ENCODE results near the gene BACH1.
"Not testable (repeated sequence)": the region's sequence is repeated elsewhere in the genome, so short reads cannot be mapped to it uniquely, and the experiment has no call there.

BACH1 gene

DNA sequence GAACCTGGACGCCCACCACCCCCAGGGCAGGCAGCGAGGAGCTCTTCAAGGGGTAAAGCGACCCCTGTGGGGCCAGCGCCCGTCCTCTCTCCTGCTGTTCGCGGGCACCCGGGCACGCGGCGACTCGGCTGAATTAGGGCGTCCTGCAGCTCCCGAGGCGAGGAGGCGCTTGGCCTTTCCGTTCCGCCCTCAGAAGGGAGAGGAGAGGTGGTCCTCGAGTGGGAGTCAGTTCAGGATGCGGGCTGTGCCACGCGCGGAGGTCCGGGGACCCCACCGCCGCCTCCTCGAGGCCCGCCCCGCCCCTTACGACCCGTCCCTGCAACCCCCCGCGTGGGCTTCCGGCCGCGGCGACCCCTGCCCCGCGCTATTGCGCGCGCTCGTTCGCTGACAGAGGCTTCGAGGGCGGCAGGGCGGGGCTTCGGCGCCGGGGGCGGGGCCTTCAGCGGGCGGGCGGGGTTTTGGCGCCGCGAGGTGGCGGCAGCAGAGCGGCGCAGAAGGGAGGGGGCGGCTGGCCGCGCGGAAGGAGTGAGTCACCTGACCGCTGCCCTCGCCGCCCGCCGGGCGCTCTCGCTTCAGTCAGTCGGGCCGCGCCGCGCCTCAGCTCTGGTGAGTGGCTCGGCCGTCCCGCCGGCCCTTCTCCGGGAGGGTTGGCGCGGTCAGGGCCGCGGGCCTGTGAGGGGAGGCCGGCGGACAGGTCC lies at the start of gene BACH1:
Gene BACH1, plus strand, starts transcription at position 575 of the 698 bp plus-strand sequence. CDS start 22,359 bp downstream, outside the sequence.
- DNase-seq: peak; percentile 89

DNA sequence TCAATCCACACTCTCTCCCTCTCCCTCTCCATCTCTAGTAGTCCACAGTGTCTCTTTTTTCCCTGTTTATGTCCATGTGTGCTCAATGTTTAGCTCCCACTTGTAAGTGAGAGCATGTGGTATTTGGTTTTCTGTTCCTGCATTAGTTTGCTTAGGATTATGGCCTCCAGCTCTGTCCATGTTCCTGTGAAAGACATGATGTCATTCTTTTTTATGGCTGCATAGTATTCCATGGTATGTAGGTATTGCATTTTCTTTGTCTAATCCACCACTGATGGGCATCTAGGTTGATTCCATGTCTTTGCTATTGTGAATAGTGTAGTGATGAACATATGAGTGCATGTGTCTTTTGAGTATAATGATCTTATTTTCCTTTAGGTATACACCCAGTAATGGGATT lies 49.4 kb upstream of the BACH1 start:
- not testable (repeated sequence) for DNase-seq

DNA sequence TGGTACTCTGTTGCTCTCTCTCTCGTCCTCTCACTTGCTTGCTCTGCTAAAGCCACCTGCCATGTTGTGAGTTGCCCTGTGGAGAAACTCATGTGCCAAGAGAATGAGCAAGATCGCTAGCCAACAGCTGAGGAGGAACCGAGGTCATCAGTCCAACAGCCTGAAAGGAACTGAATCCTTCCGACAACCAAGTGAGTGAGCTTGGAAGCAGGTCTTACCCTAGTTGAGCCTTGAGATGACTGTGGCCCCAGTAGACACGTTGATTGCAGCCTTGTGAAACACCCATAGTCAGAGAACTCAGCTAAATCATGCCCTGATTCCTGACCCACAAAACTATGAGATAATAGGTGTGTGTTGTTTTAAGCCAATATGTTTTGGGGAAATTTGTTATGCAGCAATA lies 48.1 kb upstream of the BACH1 start:
- no peak for DNase-seq

DNA sequence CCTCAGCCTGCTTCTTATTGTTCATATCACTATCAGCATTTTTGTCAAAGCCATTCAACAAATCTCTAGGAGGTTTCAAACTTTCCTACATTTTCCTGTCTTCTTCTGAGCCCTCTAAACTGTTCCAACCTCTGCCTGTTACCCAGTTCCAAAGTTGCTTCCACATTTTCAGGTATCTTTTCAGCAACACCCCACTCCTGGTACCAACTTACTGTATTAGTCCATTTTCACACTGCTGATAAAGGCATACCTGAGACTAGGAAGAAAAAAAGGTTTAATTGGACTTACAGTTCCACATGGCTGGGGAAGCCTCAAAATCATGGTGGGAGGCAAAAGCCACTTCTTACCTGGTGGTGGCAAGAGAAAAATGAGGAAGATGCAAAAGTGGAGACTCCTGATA lies 44.9 kb upstream of the BACH1 start:
- DNase-seq: not testable (repeated sequence)

DNA sequence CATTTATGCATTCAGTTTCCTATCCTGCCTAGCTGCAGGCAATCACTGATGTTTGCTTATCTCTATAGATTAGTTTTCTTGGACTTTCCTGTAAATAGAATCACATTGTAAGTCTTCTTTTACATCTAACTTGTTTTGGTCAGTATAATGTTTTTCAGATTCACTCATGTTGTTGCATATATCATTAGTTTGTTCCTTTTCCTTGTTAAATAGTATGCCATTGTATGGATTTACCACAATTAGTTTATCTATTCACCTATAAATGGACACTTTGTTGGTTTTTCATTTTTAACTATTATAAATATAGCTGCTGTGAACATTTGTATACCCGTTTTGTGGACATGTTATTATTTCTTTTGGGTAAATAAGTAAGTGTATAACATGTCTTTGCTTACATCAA lies 44.2 kb upstream of the BACH1 start:
- DNase-seq: no peak

DNA sequence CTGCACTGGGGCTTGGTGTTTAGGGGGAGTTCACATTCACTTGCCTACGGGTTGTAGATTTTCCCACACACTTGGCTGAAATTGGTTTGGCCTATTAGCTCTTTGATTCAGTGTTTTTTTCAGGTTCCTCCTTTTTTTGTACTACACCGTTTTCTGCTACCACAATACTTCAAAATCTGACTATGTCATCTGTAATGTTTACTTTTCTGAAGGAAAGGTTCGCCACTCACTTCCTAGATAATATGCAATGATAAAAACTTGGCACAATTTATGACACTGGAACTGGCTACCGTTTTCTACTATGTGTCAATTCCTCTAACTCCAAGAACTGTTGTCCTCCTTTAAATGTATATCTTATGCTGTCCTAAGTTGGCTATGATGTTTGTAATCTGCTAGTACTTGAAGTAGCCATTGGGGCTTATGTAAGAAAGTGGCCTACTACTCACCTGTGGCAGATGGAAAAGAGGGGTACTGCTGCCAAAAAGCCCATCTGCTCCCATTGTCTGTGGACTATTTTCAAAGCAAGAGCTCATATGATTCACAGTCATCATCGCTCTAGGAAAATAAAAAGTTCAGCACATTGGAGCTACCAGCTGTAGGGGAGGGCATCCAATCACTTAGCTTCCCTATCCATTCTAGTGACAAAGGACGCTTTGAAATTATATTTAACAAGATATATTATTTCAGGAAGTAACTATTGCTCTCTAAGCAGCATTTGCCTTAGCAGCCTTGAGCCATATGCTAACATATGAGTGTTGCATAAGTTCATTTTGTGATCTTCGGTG lies 42.4 kb upstream of the BACH1 start:
- no peak for DNase-seq

DNA sequence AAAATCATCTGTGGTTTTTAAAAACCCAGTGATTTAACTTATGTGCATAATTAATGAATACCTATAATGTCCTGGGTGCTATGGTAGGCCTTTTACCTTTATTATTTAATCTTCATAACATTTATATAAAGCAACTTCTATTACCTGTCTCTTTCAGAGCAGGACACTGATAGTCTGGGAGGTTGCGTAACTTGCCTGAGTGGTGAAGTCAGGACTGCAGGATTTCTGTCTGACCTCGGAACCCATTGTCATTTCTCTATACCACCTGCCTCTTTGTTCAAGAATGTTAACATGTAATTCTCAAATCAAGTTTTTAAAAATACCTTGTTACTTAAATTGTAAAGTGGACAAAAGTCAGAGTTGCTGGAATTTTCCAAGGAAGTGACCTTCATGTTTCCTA lies 41.0 kb upstream of the BACH1 start:
- no peak for DNase-seq

DNA sequence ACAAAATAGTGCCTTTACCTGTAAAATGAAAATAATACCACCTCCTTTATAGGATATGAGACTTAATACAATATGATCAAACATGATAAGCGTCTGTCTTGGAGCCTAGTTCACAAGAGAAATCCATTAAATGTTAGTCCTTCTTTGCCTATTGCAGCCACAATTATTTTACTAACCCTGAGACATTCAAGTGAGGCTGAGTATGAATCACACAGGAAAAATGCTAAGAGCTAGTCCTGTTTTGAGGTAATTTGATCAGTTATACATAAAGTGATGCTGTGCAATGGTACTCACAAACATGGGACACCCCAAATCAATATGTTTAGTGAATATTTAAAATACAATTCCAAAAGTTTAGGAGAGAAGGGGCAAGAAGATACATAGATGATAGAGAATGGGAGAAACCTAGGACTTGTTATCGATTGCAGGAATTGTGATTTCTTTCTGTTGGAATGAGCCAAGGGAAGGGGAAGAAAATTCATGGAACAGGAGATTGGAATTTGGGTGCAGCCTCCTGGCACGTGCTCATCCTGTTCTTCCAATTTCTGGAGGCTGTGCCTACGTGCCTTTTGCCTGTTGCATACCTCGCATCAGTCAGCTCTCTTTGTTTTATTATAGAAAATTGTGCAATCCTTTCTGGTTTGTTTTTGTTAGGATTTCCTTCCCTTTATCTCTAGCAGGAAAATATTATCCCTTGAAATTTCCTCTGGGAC lies 39.9 kb upstream of the BACH1 start:
- no peak for DNase-seq

DNA sequence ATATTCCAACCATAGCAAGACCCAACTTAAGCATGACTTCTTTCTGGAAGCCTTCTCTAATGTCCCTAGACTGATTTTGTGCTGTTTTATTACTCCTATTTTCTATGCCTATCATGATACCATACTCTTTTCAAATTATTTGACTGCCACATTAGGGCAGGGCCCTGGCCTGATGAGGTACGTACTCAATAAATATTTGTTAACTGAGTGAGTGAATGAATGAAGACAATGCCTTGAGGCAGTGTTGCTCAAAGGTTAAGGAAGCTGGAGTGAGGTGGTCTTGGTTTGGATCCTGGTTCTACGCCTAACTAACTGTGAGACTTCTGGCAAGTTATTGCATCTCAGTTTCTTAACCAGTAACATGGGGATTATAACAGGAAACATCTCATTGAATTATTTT lies 38.3 kb upstream of the BACH1 start:
- DNase-seq: no peak

DNA sequence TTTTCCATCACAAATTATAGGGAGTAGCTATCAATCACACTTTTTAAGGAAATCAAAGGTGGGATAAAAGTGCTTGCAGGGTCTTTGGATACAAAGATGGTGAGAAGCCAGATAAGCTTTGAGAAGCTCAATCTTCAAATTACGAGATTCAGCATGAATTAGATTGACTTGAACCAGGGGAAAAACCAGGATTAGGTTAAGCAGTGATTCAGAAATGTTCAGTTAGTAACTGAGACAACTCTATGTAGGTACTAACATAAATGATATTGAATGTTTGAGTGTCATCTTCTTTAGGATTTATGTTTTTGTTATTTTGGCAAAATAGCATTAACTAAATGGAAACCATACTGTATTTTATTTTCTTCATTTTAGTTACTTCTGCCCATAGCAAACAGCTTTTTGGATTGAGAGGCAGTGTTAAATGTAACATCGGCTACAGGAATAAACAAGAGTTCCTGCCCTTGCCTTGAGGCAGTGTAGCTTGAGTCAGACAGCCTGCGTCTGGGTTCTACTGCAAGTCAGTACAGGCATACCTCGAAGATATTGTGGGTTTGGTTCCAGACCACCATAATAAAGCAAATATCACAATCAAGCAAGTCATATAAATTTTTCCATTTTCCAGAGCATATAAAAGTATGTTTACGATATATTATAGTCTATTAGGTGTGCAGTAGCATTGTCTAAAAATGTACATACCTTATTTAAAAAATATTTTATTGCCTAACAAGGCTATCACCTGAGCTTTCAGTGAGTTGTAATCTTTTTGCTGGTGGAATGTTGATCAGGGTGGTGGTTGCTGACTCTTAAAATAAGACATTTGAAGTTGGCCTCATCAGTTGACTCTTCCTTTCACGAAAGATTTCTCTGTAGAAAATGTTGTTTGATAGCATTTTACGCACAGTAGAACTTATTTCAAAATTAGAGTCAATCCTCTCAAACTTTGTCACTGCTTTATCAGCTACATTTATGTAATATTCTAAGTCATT lies 36.9 kb upstream of the BACH1 start:
- DNase-seq: no peak

DNA sequence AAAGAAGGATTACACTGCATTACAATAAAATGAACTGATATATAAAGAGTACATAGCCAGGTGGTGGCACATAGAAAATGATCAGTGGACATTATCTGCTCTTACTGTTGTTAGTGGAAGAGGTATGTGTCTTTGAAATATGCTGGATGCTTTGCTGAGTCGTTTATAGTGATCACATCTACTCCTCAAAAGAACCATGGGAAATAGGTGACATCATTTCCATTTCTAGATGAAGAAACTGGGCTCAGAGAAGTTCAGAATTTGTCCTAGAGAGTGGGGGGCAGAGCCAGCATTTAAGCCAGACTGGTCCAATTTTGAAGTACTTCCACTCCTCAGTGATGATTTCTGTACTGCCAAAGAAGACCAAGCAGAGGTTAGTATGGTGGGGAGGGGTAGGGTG lies 34.0 kb upstream of the BACH1 start:
- no peak for DNase-seq

DNA sequence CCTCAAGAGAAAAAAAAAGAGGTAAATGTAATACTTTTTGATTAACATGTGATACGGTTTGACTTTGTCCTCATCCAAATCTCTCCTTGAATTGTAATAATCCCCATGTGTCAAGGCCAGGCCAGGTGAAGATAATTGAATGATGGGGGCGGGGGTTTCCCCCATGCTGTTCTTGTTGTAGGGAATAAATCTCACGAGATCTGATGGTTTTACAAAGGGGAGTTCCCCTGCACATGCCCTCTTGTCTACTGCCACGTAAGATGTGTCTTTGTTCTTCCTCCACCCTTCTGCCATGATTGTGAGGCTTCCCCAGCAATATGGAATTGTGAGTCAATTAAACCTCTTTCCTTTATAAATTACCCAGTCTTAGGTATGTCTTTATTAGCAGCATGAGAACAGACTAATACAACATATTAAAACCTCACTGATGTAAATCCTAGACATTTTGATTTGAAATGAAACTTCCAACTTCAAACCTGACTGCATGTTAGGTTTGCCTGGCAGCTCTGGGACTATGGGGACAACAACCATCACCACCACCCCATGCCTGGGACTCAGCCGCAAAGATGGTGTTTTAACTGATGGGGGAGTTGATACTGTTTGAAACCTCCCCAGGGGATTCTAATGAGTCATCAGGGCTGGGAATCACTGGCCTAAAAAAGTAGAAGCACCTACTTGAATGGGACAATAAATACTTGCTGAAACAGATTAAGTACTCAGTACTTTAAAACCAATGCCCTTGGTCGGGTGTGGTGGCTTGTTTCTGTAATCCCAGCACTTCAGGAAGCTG lies 32.8 kb upstream of the BACH1 start:
- no peak for DNase-seq

DNA sequence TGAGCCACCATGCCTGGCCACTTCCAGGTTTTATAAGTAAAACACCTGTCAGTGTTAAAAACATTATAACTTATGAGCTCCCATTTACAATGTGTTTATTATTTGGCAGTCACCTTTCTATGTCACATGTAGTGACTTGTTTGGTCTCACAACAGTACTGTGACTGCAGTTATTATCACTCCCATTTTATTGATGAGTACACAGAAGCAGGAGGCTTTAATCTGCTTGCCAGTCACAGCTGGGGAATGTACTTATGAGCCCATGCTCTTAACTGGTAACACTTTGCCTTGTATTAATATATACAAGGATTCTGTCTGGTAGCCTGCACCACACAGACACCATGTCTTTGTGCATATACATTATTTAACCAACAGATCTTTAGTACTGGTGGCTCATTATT lies 31.1 kb upstream of the BACH1 start:
- no peak for DNase-seq

DNA sequence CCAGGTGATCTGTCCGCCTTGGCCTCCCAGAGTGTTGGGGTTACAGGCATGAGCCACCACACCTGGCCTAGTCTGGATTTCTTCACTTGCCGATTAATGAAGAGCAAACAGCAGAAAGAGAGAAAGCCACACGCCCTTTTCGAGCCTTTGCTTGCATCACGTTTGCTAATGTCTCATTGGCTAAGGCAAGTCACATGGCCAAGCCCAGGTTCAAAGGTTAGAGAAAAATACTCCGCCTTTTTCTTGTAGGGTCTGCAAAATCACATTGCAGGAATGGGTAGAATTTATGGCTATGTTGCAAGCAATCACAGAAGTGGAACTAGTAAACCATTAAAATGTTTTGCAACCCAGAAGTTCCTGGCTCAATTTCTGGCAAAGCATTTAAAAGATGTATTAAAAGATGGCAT lies 26.8 kb upstream of the BACH1 start:
- DNase-seq: no peak

DNA sequence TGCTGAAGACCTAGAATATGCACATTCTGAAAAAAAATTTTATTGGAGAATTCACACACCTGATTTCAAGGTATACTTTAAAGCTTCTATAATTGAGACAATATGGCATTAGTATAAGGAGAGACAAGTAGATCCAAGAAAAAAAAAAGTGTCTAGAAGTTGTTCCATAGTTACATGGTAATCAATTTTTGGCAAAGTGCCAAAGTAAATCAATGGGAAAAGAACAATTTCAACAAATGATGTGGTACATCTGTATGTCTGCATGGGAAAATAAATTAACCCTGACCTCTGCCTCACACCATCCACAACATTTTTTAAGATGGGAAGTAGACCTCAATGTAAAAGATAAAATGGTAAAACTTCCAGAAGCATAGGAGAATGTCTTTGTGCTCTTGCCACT lies 21.3 kb upstream of the BACH1 start:
- no peak for DNase-seq

DNA sequence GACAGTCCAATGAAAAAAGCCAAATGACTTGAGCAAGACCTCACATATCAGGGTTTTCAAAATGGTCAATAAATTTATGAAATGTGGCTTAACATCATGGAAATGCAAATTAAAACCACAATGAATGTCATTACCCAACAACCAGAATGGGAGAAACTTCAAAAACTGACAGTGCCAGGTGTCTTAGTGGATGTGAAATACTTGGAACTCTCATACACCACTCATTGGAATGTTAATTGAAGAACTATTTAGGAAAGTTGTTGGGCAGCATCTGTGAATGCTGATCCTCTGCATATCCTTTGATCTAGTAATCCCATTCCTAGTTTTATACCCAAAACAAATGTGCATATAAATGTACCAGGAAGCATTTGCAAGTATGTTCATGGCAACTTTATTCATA lies 19.2 kb upstream of the BACH1 start:
- DNase-seq: no peak

DNA sequence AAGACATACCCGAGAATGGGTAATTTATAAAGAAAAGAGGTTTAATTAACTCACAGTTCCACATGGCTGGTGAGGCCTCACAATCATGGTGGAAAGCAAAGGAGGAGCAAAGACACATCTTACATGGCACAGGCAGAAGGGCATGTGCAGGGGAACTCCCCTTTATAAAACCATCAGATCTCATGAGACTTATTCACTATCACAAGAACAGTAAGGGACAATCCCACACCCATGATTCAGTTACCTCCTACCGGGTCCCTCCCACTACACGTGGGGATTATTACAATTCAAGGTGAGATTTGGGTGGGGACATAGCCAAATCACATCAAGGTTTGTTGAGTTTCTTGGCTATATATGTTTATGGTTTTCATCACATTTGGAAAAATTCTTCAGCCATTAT lies 16.9 kb upstream of the BACH1 start:
- not testable (repeated sequence) for DNase-seq

DNA sequence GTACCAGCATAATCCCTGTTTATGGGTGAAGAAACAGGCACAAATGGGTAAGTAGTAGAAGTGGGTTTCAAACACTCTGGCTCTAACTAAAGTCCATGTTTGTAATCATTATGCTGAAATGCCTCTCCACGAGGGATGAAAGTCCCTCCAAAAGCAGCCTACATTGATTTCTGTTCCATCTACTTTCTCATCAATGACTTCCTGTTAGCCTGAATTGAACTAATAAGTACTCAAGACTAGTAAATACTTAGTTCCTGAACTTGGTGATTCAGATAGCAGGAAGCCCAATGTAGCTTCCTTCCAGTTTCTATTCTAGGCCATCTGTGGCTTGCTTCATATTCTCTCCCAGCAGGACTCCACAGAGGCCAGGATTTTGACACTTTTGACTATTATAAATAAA lies 11.3 kb upstream of the BACH1 start:
- DNase-seq: no peak

DNA sequence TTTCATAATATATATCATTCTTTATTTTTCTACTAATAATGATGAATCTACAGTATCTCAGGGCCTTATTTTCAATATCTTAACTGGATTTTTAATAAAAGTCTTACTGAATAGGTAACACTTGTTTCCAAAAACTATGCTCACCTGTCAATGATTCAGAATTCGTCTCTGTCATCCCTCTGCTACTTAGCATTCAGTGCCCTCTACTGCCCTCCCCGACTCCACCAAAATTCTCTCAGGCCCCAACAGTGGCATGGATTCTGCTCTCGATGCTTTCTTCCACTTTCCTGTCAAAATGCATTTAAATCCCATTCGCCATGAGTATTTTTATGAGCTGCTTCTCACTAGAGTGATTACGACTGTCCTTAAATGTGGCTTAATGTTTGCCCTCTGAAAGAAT lies 10.5 kb upstream of the BACH1 start:
- no peak for DNase-seq

DNA sequence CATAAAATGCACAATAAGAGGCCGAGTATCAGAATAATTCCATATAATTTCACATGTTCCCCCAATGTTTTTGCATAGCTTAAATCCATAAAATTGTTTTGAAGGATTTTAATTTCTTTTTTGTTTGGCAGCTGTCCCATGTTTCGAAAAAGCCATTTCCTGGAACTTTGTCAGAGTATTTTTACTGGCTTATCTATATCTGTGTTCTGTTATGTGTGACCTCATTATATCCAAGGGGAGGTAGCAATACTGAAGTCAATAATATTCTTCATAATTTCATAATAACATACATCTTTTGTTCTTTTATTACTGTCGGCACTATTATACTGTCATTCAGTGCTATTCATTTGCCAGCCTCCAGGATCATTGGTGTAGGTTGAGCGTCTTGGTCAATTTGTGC lies 9.4 kb upstream of the BACH1 start:
- no peak for DNase-seq

DNA sequence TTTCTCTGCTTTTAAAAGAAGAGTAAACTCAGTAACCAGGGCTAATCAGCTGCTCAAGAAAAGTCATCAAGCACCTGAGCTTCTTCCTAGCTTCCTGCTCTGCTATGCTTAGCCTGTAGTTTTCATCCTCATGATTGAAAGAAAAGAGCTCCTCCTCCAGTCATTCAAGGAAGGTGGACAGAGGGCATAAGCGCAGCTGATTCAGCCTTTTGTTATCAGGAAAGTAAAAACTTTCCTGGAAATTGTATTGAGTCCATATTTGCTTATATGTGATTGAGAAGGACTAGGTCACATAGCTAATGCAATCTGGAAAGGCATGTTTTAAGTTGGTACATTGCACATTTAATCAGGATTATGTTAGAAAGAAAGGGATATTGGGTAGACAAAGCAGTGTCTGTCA lies 8.5 kb upstream of the BACH1 start:
- DNase-seq: no peak

DNA sequence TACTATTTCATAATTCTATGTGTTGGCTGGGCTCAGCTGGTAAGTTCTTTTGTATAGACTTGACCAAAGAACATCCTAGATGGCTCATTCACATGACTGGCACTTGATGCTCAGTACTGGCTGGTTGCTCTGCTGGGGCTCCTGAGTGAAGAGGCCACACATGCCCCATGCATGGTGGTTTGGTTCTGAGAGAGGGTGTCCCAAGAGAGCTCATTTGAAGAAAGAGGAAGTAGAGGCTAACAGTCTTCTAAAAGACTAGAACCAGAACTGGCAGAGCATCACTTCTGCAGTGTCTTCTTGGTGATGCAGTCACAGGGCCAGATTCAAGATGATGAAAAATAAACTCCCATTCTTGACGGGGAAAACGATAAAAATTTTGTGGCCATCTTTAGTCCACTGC lies 5.2 kb upstream of the BACH1 start:
- DNase-seq: no peak

Data from CD4-positive, alpha-beta T cell treated with Interleukin-17A for 1 hour (primary cell).